HG02642 (cell line): Measurements from ENCODE around the gene RAB11FIP4.

Experiments
- ATAC-seq: cut with Tn5 transposase; IDR thresholded peaks from one replicate; pipeline ENCODE4 v1.9.1; 2021; ENCODE audit warnings: mild to moderate bottlenecking; ENCODE audit not compliant: unreplicated experiment, poor library complexity

Gene RAB11FIP4

DNA sequence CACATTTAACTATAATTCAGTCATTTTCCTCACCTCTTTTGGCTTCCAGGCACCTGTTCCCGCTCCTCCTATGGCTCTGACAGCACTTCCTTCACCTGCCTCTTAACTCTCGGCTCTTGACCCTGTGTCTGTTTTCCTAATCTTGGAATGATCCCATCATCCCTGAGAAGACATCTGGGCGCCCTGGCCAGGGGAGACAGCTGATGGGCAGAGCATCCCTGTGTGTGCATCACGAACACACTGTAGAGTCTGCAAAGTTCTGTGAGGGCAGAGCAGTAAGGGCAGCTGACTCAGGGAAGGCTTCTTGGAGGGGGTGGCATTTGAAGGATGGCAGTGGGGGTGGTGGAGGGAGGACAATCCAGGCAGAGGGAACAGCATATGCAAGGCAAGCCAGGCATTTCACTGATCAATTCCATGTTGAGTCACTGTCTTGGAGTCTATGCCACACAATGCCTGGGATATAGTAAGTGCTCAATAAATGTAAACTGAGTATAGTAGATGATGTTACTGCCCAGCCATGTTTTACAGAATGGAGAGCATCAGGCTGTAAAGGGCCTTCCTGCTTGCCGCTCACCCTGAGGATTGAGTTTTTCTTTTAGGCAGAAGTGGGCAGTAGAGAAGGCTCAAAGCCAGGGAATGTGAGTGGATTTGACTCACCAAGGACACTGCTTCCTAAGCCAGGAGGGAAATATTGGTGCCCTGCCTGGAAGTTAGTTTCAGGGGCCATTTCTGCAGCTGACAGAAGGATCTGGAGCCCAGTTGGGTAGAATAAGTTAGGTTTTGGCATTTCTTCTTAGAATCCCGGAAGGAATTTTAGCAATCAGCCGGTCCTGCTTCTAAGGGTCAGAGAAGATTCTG is 5.8 kb upstream of the RAB11FIP4 start:
- no peak for ATAC-seq

DNA sequence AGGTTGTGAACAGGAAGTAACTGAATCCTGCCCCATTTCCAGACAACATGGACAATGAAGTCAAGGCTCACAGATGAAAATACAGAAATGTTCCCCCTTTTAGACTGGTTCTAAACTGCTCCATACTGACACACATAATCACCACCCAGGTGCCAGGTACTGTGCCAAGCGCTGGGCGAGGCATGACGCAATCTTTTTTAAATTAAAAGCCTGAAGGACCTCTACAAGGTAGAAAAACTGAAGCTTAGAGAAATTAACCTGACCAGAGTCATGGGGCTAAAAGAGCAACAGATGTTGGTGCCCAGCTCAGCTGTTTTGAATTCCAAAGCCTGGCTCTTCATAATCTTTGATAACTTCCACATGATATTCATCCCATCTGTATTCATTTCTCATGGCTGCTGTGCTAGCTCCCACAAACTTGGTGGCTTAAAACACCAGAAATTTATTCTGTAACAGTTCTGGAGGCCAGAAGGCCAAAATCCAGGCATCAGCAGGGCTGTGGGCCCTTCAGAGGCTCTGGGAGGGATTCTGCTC is 4.9 kb upstream of the RAB11FIP4 start:
- ATAC-seq: no peak

DNA sequence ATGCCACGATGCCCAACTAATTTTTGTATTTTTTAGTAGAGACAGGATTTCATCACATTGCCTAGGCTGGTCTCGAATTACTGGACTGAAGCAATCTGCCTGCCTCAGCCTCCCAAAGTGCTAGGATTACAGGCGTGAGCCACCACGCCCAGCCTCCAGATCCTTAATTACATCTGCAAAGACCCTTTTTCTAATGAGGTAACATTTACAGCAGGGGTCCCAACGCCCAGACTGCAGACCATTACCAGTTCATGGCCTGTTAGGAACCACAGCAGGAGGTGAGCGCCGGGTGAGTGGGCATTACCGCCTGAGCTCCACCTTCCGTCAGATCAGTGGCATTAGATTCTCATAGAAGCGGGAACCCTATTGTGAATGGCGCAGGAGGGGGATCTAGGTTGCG is 4.0 kb upstream of the RAB11FIP4 start:
- no peak for ATAC-seq

DNA sequence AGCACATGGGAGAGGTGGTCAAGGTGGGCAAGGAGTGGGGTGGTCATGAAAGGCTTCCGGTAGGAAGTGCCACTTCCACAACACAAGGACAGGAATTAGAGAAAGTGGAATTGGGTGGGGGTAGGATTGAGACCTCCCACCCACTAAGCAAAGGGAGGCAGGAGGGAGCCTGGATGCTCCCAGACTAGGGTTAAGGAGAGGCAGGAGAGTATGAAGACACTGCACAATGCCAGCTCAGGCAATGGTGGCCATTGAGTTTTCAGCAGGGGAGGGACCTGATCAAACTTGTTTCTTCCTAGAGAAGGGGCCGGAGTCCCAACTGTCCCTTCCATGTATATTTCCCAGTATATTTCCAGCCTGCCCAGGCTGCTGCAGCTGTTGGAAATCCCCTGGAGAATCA is 3.1 kb upstream of the RAB11FIP4 start:
- no peak for ATAC-seq

DNA sequence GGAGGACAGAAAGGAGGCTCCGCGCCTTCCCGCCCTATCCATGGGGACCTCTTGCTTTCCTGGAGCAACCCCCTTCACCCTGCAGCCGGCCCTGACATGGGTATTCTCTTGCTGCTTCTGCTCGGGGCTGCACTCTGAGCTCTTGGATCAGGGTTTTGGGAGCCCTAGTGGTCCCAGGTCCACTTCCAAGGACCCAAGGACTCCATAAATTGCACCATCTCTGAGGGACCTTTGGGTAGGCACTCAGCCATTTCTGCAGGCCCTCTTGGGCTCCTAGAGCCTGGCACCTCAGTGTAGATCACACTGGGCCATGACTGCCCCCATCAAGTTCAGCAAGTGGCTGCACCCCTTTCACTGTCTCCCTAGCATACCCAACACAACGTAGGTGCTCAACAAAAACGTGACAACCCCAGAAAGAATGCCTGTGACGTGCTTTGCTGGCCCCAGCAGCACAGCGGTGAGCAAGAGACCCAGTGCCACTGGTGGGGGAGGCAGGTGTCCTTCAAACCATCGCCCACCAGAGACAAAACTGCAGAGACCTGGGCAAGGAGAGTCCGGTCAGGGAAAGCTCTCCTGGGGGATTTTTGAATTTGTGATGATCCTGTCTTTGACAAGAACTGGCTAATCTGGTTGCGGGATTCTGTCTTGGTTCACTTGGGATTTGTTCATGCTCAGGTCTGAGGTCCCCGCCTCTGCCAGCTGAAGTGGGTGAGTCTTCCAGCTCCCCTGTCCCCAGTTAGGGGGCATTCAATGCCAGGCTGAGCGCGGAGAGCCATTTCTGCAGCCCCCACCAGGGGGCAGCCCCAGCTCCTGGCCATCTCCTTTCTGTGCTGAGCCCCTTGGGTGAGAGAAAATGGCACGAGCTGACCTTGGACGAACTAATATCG is 2.5 kb upstream of the RAB11FIP4 start:
- ATAC-seq: no peak

DNA sequence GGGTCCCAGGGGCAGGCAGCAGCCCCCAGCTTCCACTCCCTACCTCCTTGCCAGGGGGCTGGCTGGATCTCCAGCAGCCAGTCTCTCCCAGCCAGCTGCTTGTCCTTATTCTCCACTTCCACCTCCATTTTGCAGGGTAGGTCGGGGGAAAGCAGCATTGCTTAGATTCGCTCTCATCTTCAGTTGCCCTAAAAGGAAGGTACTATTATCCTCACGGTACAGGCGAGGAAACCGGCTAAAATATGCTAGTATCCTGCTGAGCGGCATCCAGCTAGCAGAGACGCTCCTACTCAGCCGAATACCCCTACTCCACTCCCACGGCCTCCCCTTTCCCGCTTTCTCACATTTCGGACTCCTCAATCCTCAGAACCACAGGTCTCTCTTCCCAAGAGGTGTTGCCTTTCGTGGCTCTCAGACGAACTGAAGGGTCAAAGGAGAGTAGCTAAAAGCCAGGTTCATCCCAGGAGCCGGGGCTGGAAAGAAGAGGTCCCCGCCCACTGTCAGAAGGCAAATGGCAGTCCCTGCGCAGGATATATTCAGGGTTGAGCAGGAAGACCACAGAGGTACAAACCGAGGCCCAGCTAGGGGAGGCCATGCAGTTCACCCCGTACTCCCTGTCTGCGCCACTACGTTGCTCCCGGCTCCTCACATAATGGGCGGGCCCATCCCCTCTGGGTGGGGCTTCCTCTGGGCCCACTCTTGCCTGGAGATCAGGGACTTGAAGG is 1.7 kb upstream of the RAB11FIP4 start:
- ATAC-seq: no peak

DNA sequence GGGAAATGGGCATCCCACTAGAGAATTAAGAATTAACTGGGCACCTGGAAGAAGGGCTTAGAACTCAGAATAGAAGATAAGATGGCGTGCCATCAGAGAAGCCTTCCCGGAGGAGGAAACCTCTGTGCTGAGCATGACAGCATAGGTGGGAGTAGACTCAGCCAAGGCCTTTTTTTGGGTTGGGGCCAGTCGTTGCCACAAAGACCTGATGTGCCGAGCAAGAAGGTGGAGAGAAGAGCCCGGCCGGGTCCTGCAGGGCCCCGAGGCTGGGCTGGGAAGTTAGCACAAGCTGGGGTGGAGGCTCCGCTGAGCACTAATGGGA is 1.1 kb upstream of the RAB11FIP4 start:
- no peak for ATAC-seq

DNA sequence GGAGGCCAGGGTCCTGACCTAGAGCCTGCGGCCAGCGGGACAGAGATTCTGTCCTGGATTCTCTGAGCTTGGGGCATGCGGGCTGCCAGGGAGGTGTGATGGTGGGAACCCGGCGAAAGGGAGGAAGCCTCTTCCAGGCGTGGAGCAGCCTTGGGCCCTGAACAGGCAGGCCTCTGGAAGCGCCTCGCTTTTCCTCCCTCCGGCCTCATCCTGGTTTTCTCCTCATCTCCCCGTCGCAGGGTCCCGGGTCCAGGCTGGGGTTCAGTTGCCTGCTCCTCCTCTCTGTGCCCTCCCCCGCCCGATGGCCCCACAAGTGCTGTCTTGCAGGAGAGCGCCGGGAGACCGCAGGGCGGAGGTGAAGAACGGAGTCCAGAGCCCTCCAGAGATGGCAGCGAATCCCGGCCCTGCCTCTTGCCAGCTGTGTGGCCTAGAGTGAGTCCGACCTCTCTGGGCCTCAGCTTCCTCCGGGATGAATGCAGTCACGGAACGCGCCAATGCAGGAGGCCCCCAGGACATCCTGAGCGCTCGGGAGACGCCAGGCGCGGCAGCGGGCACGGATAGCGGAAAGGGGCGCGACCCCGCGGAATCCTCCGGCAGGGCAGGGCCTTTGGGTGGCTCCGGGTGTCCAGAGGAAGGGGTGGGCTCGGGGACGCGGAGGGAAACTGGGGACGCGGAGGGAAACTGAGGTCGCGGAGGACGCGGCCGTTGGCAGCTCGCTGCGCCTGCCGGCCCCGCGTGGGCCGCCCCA is 553 bp upstream of the RAB11FIP4 start:
- no peak for ATAC-seq

DNA sequence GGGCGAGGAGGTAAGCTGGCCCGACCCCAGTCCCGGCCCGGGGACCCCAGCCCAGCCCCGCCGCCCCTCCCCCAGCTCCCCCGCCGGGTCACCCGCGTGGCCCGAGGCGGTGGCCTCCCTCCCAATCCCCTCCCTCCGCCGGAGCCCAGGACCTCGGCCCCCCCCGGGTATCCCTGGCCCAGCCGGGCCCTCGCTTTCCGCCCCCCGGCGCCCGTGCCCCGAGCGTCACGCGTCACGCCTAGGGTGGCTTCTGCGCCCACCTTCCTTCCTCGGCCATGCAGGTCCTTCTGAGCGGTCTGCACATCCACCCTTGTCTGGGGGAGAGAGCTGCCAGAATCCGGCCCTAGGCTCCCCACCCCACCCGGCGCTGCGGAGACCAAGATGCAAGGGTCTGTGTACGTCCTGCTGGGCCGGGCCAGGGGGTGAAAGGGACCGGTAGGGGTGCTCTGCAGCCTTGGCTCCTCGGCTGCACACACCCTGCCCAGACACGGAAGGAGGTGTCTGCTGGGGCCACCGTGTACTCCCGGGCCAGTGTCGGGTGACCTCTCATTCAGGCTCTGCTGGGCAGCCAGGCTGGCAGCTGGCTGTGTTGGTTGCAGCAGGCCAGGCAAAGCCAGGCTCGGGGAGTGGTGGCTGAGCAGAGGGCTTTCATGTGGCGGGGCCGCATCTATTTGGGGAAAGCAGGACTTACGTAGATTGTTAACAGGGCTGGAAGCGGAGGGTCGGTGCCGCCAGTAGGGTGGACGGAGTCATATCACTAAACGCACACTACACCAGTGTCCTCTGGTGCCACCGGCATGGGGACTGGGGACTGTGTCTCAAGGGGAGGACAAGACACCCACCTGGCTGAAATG is 754 bp downstream of the RAB11FIP4 start:
- no peak for ATAC-seq

DNA sequence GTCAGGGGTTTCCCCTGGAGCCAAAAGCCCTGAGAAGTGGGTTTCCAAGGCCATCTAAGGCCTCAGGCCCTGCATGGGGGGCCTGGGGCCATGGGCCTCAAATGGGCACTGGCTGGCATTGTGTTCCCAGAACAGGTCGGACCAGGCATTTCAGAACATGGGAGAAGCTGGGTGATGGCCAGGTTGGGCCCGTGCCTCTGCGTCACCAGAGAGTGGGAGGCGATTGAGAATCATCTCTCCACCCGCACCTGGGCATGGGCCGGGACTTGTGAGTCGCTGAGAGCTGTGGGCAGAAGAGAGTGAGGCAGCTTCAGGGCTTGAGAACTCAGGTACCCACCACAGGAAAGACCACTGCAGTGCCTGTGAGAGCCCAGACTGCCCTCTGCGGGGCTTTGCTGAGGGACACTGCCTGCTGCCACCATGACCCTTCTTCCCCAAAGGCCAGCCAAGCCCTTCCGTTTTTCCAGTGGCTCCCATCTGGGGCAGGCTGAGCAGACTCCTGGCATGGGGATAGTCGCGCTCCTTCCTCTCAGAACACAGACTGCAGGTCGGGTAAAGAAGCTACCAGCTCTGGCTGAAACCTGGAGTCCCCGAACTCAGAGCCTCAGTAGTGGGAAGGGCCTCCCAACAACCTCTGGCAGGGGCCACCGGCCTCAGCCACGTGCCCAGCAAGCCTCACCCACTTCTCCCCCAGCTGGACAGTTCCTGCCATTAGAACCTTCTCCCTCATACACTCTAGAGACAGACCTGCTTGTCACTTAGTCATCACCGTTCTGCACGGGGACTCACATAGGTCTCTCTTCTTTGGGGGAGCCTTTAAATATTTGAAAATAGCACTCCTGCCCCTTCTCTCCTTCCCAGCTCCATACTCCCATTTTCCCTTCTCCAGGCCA is 1.6 kb downstream of the RAB11FIP4 start:
- ATAC-seq: no peak

DNA sequence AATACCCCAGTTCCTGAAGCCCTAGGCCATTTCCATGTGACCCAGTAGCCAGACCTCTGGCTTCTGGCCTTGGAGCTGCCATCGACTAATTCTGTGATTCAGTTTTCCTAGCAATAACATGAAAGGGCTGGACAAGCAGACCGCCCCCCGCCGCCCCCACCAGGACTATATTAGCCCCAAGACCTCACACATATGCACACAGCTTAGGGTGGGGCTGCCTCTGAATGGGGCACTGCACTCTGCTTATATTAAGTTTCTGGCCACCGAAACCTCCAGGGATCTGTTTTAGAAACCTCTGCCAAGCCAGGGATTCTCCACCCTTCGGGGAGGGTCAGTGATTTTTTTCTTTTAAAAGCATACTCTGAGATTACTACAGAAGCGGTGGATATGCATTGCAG is 2.3 kb downstream of the RAB11FIP4 start:
- ATAC-seq: no peak

DNA sequence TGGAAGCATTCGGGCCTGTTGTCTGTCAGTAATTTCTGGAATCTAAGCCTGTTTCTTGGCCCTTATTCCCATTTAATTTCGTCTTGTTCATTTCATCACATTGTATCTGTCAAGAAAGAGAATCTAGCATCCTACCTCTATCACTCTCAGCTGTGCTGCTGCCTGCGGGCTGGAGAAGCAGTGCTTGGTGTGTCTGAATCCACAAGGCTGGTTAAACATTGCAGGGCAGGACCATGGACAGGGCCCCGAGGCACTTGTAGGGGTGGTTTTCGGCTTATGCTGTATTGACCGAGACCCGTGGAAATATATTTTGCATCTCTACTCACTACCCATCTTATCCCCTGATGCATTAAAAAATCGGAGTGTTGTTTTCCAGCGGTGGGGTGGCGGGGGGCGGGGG is 3.1 kb downstream of the RAB11FIP4 start:
- no peak for ATAC-seq

DNA sequence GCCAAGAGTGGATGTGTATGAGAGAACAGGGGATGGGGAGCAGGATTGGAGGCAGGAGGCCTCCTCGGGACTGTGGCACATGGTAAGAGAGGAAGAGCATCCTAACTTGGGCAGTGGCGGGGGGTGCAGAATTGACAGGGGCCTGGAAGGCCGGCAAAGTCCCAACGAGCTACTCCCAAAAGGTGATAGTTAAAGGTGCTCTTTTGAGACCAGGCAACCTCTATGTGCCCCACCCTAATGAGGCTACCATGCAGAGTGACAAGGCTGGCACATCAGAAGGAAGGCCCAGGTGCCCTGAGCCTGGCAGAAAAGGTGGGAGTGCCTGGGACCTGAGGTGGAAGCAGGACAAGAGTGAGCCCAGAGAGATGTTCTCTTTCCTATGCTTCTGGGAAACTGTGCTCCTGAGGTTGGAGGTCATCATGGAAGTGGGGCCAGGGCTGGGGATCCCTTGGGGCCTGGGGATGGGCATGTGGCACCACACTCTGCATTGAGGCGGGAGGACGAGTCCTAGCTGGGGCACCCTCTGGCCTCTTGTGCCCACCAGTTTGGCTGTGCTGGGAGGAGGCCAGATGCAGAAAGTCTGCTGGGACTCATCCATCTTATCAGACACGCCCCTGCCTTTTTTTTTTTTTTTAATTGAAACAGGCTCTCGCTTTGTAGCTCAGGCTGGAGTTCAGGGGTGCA is 5.9 kb downstream of the RAB11FIP4 start:
- no peak for ATAC-seq

DNA sequence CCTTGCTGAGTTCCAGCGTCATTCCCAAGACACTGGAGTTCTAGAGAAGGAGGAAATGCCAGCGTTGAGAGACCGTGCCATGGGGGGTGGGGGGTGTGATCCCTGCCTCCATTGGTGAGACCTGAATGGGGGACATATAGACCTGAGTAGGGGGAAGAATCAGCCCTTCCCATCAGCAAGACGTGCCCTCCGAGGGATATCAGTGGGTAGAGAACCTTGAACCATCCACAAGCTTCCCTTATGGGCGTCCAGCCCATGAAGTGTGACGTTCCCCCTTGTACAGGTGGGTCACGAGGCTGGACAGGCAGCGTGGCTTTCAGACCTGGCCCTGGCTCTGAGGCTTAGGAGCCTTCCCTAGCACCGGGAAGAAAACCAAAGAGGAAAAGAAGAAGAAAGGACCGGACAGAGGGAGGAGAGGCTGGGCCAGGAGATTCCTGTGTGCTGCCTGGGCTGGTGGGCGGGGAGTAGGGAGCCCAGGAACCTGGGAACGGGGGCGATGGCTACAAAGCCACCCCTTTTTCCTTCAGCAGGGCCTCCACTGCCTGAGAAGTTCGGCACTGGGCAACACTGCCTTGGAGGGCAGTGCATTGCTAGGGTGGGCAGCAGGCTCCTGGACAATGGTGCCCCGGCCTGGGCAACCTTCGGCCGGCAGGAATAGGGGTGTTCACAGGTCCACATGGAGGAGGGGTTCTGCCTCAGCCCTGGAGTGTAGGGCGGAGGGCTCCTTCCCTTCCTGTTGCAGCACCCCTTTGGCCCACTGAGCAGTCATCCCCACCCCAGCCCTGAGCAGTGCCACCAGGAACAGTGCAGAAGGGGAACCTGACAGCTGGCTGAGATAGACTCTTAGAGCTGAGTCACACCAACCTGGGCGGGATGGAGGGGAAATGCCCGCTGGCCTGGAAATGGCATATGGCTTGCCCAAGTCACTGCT is 7.2 kb downstream of the RAB11FIP4 start:
- ATAC-seq: no peak

DNA sequence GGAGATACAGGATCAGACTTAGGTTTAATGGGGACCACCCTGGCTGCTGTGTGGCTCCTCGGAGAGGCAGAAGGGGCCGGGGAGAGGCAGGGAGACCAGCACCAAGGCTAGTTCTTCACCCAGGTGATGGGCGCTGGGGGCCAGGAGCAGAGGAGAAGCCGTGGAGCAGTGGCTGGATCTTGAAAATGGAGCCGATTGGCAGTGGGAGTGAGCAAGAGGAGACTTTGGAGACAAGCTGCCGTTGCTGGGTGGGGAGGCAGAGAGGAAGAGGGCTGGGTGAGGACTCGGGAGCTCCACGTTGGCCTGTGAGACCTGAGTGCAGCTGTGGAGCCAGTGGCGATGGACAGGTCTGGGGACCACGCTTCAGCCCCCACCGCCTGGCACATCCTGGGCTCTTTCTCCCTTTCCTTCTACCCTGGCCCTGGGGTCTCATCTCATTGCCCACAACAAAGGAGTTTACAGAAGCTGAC is 9.0 kb downstream of the RAB11FIP4 start:
- no peak for ATAC-seq

DNA sequence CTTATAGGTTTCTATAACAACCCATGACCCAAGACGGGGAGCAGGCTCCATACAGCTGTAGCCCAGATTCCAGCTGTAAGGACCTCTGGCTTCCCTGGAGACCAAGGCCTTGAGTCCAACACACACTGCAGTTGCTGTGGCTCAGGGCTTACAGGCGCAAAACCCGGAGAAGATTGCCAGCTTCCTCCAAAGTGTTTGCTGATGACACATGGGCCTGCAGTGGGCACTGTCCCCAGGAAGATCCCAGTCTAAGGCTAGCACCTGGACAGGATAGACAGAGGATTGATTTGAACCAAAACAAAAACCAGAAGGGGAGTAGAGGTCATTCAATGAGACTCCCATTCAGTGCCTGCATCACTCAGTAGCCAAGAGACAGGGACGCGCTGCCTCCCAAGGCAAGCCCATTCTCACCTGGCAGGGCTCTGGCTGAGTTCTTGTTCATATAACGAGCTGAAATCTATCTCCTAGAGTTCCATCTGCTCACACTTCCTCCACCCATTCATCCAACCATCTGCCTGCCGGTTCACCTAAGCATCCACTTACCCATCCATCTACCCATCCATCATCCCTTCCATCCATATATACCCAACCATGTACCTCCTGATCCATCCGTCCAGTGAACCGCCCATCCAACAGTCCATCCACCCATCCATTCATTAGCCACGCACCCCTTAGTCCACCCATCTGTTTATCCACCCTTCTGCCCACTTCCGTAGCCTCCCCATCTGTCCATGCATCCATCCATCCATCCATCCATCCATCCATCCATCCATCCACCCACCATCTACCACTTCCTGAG is 10.2 kb downstream of the RAB11FIP4 start:
- ATAC-seq: no peak
